Pons (tissue), 1 donor: Measurements from ENCODE around the gene RBL2.
"Not testable (repeated sequence)": the region's sequence is repeated elsewhere in the genome, so short reads cannot be mapped to it uniquely, and the experiment has no call there.

Experiments
- DNase-seq: peaks from one replicate; pipeline ENCODE4 v3.0.0-alpha.2; 2016; ENCODE audit warnings: low spot score

RBL2 gene

GRCh38 chr16:53507464-53508179 is 73.4 kb downstream of the RBL2 start:
- DNase-seq, result no peak

DNA sequence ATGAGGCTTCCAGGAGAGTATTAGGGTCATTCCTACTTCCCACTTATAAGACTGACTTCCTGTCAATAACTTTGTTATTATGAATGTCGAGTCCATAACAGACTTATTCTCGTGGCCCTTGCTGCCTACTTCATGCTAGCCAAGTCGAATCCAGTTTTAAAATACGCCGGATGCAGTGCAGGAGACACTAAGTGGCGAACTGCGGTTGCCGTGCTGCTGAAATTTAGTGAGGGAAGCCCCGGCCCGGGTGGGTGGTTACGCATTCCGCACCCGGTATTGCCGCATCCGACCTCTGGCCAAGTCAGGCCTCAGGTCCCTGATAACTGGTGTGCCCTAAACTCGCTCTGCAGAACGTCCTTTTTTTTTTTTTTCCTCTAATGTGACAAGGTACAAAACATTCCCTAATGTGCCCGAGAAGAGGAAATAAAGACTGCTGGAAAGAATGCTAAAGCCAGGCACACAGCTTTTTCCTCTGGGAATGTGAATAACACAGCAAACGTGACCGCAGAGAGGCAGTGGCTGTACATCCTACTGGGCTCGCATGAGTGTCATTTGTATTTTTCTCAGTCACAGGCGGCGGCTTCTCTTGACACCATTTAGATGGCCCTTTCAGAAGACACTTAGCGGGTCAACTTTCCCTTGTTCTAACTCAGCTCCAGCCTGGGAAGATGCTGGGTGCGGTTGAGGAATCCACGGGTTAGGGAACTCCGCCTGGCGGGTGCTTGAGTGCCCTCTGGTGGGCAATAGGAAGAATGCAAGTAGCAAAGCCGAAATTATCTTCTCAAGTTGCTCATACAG is 75.8 kb downstream of the RBL2 start:
- peak; percentile 74 for DNase-seq

- DNase-seq, result no peak
These were observed 76.4 kb downstream of the RBL2 start for GRCh38 chr16:53510704-53511070.

GRCh38 chr16:53511084-53511402 is 76.8 kb downstream of the RBL2 start:
- DNase-seq, result no peak

- no peak for DNase-seq
These were observed 77.4 kb downstream of the RBL2 start for GRCh38 chr16:53511403-53512280.

DNA sequence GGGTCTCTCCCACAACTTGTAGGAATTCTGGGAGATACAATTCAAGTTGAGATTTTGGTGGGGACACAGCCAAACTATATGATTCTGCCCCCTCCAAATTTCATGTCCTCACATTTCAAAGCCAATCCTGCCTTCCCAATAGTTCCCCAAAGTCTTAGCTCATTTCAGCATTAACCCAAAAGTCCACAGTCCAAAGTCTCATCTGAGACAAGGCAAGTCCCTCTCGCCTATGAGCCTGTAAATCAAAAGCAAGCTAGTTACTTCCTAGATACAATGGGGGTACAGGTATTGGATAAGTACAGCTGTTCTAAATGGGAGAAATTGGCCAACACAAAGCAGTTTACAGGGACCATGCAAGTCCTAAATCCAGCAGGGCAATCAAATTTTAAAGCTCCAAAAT is 78.5 kb downstream of the RBL2 start:
- DNase-seq, result not testable (repeated sequence)

DNA sequence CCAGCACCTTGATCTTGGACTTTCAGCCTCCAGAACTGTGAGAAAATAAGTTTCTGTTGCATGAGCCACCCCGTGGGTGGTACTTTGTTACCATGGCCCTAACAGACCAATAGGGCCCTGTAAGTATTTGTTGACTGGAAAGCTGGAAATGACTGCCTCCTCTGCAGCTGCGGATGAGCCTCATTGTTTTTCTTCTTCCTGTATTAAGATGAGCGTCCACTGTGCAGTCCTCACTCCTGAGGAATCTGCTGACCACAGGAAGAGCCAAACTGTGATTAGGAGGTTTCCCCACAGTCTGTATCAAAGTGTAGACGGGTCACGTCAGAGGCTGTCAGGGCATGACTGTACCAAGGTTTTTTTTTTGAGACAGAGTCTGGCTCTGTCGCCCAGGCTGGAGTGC is 81.0 kb downstream of the RBL2 start:
- no peak for DNase-seq

DNA sequence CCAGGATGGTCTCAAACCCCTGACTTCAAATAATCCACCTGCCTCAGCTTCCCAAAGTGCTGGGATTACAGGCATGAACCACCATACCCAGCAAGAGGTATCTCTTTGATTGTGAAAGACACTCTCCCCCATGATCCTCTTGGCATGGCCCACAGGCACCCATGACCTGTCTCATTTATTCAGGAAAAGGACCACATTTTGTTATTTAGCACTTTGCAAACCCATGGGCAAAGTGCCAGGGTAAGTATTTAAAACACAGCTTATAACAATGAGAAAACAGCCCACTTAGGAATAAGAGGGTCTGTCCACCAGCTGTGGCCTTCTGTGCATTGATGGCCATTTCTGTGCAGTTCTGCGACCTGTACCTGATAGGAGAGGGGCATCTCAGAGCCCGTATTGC is 81.5 kb downstream of the RBL2 start:
- DNase-seq, result no peak

DNA sequence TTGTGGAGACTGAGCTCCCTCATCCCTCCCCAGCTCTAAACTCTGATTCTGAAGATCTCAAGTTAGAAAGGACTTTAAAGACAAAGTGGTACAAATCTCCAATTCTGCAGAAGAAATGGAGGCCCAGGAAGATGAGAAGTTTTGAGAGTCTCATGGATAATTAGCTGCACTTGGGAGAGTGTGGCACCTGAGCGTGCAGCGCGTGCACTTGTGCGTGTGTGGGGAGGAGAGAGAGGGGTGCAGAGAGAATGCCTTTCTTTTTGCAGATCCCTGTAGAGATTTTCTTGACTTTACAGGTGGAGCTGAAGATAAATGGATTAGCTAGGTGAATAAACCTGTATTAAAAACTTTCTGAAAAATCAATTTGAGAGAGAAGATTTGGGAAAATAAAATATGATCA is 83.6 kb downstream of the RBL2 start:
- DNase-seq, result no peak

DNA sequence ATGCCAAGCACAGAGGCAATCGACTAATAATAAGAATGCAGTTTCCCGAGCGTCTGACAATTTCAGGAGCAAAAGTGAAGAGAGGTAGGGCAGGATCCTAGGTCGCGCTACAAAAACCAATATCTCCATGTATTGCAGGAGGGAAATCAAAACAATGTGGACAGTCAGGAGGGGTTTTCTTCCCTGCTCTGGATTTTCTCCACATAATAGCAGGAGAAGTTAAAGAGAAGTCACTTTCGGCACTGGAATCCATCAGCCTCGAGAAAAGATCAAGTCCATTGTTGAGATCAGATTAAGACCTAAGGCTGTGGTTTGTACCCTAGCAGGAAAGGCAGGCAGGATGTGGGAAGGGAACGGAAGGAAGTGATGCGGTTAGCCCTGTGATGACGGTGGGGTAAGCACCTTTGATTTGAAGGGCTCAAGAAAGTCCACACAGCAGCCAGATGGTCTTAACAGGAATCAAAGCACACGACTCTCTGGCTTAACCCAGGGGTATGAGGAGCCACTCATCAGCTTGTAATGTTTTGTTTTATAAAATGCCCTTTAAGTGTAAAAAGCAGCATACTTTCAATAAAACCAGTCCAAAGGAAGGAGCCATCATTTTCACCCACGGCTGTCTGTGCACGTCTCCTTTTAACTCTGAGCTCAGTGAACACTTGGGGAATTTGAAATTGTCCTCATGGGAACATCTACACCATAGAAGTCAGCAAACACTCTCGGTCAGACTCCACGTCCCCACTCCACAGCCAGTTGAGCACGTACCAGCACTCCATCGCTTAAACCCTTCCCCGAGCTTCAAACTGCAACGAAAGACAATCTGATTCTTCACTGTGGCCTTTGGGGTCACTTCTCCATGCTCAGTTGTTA is 84.5 kb downstream of the RBL2 start:
- DNase-seq, result no peak

- no peak for DNase-seq
These were observed 85.3 kb downstream of the RBL2 start for GRCh38 chr16:53519417-53520091.

DNA sequence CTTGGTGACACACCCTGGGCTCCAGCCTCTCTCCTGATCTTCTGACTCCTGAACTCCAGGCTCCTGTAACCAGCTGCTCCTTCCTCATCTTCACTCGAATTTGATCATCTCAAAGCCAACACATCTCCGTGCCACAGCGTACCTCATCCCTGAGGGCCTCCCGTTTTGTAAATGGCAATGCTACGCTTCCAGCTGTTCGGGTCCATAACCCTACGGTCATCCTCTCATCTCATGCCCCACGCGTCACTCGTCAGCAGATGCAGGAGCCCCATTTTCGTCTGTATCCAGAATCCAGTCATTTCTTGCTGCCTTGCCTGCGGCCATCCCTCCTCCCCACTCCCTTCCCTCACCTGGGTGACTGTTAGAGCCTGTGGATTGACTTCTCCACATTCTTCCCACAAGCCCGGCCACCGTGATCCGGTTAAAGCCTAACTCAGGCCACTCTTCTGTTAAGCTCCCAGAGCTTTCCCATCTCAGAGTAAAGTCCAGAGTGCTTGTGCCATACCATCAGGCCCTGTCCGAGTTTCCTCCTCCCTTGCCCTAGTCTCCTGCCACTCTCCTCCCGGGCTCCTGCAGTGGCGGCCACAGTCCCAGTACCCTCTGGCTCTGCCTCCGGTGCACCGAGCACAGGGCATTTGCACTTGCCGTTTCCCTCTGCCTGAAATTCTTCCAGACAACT is 89.0 kb downstream of the RBL2 start:
- no peak for DNase-seq

GRCh38 chr16:53523971-53524548 is 89.8 kb downstream of the RBL2 start:
- DNase-seq, result no peak

DNA sequence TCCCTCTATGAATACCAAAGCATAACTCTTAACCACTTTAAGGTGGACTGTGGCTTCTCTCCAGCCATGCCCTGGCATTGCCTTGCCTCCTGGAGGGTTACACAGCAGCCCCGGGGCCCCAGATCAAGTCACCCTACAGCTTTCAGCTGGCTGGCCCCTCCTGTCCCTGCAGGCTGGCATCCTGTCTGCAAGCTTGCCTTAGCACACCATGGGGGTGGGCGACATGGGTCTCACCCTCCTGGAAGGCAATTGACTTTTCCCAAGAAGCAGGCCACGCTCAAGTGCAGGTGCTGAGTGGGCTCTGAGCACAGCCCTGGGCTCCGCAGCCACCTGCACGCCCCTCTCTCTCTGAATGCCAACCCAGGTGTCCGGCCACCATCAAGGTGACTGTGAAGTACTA is 94.5 kb downstream of the RBL2 start:
- DNase-seq, result no peak

DNA sequence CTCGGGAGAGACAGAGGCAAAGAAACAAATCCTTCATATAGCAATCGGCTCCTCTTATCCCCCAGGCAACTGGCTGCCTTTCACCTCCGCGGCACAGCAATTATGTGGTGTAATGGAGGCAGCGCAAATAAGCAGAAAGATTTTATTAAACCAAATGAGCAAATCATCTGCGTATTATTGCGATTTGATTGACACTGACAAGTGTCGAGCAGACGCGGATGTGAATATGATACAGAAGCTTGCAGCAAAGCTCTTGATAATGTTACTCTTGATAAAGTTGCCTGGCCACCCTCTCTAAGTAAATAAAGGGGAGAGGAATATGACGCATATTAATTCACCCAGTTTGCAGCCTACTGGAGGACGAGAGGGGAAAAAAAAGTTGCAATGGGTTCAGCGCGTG is 95.2 kb downstream of the RBL2 start:
- DNase-seq, result no peak

DNA sequence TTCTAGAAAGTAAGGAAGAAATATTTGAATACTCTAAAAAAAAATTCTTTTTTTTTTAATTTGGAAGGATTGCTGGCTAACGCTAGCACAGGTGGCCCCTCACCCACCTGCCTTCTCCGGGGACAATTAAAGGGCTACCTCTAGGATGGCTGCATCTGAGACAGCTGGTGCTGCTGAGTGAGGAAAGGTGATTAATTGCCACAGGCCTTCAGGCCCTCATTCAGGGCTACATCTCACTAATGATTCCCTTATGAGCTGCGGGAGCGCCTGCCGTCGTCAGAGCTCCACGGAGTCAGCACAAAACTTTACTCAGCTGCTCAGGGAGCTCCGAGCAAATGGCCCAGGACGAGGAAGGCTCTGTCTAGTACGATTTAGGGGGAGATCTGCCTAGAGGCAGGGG is 95.8 kb downstream of the RBL2 start:
- DNase-seq, result no peak

DNA sequence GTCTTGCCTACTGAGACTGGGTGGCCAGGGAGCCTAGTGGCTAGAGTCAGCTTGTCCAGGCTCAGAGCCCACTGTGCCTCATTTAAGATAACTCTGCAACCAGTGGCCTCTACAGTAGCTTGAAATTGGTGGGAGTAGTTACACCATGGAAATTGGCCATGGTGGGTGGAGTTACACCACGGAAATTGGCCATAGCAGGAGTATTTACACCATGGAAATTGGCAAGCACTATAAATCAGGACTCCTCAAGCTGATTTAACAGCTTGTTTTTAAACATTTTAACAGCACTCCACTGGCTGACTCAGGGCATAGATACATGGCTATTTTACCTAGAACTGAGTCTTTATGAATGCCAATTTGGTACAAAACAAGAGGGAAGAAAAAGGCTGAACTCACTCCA is 96.5 kb downstream of the RBL2 start:
- no peak for DNase-seq

GRCh38 chr16:53534206-53534605 is 99.9 kb downstream of the RBL2 start:
- DNase-seq, result no peak

- DNase-seq, result no peak
These were observed 103.4 kb downstream of the RBL2 start for GRCh38 chr16:53537626-53538025.

- DNase-seq, result not testable (repeated sequence)
These were observed 105.1 kb downstream of the RBL2 start for GRCh38 chr16:53539346-53539745.
